Neutrophil (primary cell): Measurements from ENCODE around the gene ZBTB14.

Source experiments
- H3K27ac ChIP-seq: fragments of 200-600 bp; sonication (generic); 2 replicates; pipeline ENCODE4 v1.5.1; 2016; ENCODE audit warnings: mild to moderate bottlenecking, moderate library complexity
- H3K27me3 ChIP-seq: fragments of 200-600 bp; sonication (generic); 2 replicates; pipeline ENCODE4 v1.6.0; 2016; ENCODE audit warnings: mild to moderate bottlenecking
- H3K36me3 ChIP-seq: fragments of 200-600 bp; sonication (generic); 2 replicates; pipeline ENCODE4 v1.5.1; 2017
- H3K4me1 ChIP-seq, 2 experiments: fragments of 200-600 bp in 1 of 2; sonication (generic) in 1 of 2; 1 replicate in 1 of 2; 2 replicates in 1 of 2; pipeline versions ENCODE4 v1.5.1 to v1.6.1; 2013 to 2016; ENCODE audit warnings: low read depth in 1 of 2, low read length in 1 of 2, mild to moderate bottlenecking in 1 of 2, moderate library complexity in 1 of 2; ENCODE audit not compliant: control insufficient read depth in 1 of 2, insufficient read depth in 1 of 2
- H3K4me3 ChIP-seq, 2 experiments: fragments of 200-600 bp in 1 of 2; sonication (generic) in 1 of 2; 1 replicate in 1 of 2; 2 replicates in 1 of 2; pipeline ENCODE4 v1.5.1; 2013 to 2016; ENCODE audit warnings: low read depth in 1 of 2, low read length in 1 of 2, mild to moderate bottlenecking in 1 of 2, moderate library complexity in 1 of 2
- H3K9me3 ChIP-seq: fragments of 200-600 bp; sonication (generic); 2 replicates; pipeline ENCODE4 v1.5.1; 2016
- CTCF ChIP-seq: fragments of 200-600 bp; sonication (generic); IDR thresholded peaks from 2 replicates; pipeline ENCODE4 v1.5.1; 2016; ENCODE audit warnings: antibody characterized with exemption

ZBTB14 gene

GRCh38 chr18:5303636-5304035 is 8.1 kb upstream of the ZBTB14 start:
- Histone ChIP-seq H3K4me1 (no peaks in the 10 kb centered on the region), H3K27me3 (peaks cover 36% of the 10 kb centered on the region), H3K36me3 (no peaks in the 10 kb centered on the region), H3K9me3 (no peaks in the 10 kb centered on the region), H3K27ac (no peak overlapping the region), H3K4me3 (no peak overlapping the region)
- no peak for TF ChIP-seq CTCF

GRCh38 chr18:5302606-5303005 is 7.1 kb upstream of the ZBTB14 start:
- Histone ChIP-seq H3K27me3 (peaks cover 36% of the 10 kb centered on the region), H3K9me3 (no peaks in the 10 kb centered on the region), H3K36me3 (no peaks in the 10 kb centered on the region), H3K27ac (no peak overlapping the region), H3K4me1 (no peaks in the 10 kb centered on the region), H3K4me3 (no peak overlapping the region)
- no peak for TF ChIP-seq CTCF

GRCh38 chr18:5300476-5301010 is 5.0 kb upstream of the ZBTB14 start:
- Histone ChIP-seq H3K4me3 (no peak overlapping the region), H3K4me1 (peaks cover 7 to 11% of the 10 kb centered on the region in 2 experiments), H3K36me3 (no peaks in the 10 kb centered on the region), H3K9me3 (no peaks in the 10 kb centered on the region), H3K27ac (no peak overlapping the region), H3K27me3 (peaks cover 36% of the 10 kb centered on the region)
- no peak for TF ChIP-seq CTCF

- no peak for TF ChIP-seq CTCF
- Histone ChIP-seq H3K27me3 (peaks cover 27% of the 10 kb centered on the region), H3K36me3 (no peaks in the 10 kb centered on the region), H3K9me3 (no peaks in the 10 kb centered on the region), H3K27ac (no peak overlapping the region), H3K4me3 (no peak overlapping the region), H3K4me1 (peaks cover 20 to 25% of the 10 kb centered on the region in 2 experiments)
Measured at GRCh38 chr18:5298156-5298852, 2.8 kb upstream of the ZBTB14 start.

- no peaks in the 10 kb centered on the region for H3K9me3 ChIP-seq
- H3K27ac ChIP-seq = no peak overlapping the region
- peaks cover 20% of the 10 kb centered on the region for H3K27me3 ChIP-seq
- no peak for TF ChIP-seq CTCF
- no peak overlapping the region for H3K4me3 ChIP-seq
- no peaks in the 10 kb centered on the region for H3K36me3 ChIP-seq
- H3K4me1 ChIP-seq = peaks cover 21 to 25% of the 10 kb centered on the region in 2 experiments
Measured at GRCh38 chr18:5297597-5297996, 2.1 kb upstream of the ZBTB14 start.
